HepG2 (cell line): Measurements from ENCODE around the gene CAPN10. TPM values are rescaled to one million over a fixed set of nuclear protein-coding genes. Genes with fewer than 3 reads are reported as not detected.

Experiments
- ATAC-seq: fragments of 200-7000 bp; cut with Tn5 transposase; 3 replicates; pipeline ENCODE4 v1.9.1; 2020; ENCODE audit warnings: mild to moderate bottlenecking, moderate library complexity
- BruUV-seq: library from RNA; stranded (reverse); fragments of 400-500 nt; replicated peaks from 2 replicates; lab custom pipeline; 2021; lab: Mats Ljungman, UMichigan
- CTCF ChIA-PET: fragments of 300-600 bp; formaldehyde crosslinking; extraction: SDS; loops from one replicate; lab custom pipeline; 2021; ENCODE audit warnings: low total read pairs, inconsistent platforms, low intra/inter-chr PET ratio; lab: Yijun Ruan, JAX
- POLR2A ChIA-PET: fragments of 350-600 bp; sonication (Branson Sonifier 250); formaldehyde crosslinking; loops from one replicate; lab custom pipeline; 2020; ENCODE audit warnings: antibody characterized with exemption, inconsistent platforms; lab: Yijun Ruan, JAX
- DNase-seq: peaks from one replicate; pipeline ENCODE4 v3.0.0-alpha.2; 2015; ENCODE audit warnings: low spot score
- FAIRE-seq: peaks from 3 replicates; lab custom pipeline; 2011; peaks lifted over from hg19 to GRCh38; lab: Jason Lieb, UNC
- H2AFZ ChIP-seq: one replicate; pipeline ENCODE4 v1.6.1; 2011; ENCODE audit warnings: low read length, inconsistent platforms
- H3K27ac ChIP-seq: fragments of 300-600 bp; 3 replicates; pipeline ENCODE4 v1.8.0; 2011; ENCODE audit warnings: mixed run types, mild to moderate bottlenecking, mixed read lengths, low read length, inconsistent platforms; ENCODE audit not compliant: insufficient read depth; ENCODE audit errors: extremely low read length
- H3K27me3 ChIP-seq, 2 experiments: fragments of 200-600 bp in 1 of 2; 2 replicates in 1 of 2; 3 replicates in 1 of 2; pipeline versions ENCODE4 v1.6.0 to v1.8.0; 2011; ENCODE audit warnings: low read length in 2 of 2, mild to moderate bottlenecking in 2 of 2, moderate library complexity in 2 of 2, inconsistent platforms in 1 of 2; ENCODE audit not compliant: insufficient read depth in 2 of 2, control insufficient read depth in 1 of 2
- H3K36me3 ChIP-seq, 2 experiments: fragments of 200-600 bp in 1 of 2; replicated peaks in 1 of 2; 2 replicates in 1 of 2; 3 replicates in 1 of 2; pipeline versions ENCODE4 v1.5.1 to v1.8.0; 2011; ENCODE audit warnings: low read length in 2 of 2, inconsistent platforms in 1 of 2; ENCODE audit not compliant: insufficient read depth in 2 of 2, control insufficient read depth in 1 of 2
- H3K4me1 ChIP-seq: 2 replicates; pipeline ENCODE4 v1.5.1; 2012; ENCODE audit warnings: low read length, inconsistent platforms; ENCODE audit not compliant: insufficient read depth
- H3K4me2 ChIP-seq: 2 replicates; pipeline ENCODE4 v1.6.0; 2011; ENCODE audit warnings: low read depth, low read length, inconsistent platforms
- H3K4me3 ChIP-seq, 3 experiments: fragments of 200-600 bp in 1 of 3; sonication (generic), shearing (Covaris generic) in 1 of 3; replicated peaks in 1 of 3; 2 replicates each; pipeline ENCODE4 v1.5.1; 2011 to 2016; ENCODE audit warnings: low read length in 3 of 3, inconsistent platforms in 2 of 3, low read depth in 2 of 3, mild to moderate bottlenecking in 2 of 3, control low read depth in 1 of 3, mixed read lengths in 1 of 3; ENCODE audit not compliant: insufficient read depth in 1 of 3
- H3K79me2 ChIP-seq: one replicate; pipeline ENCODE4 v1.6.1; 2011; ENCODE audit warnings: low read length, inconsistent platforms; ENCODE audit not compliant: insufficient read depth
- H3K9ac ChIP-seq: 2 replicates; pipeline ENCODE4 v1.6.0; 2011; ENCODE audit warnings: mild to moderate bottlenecking, low read depth, low read length, inconsistent platforms; ENCODE audit not compliant: insufficient read depth
- H3K9me3 ChIP-seq: 2 replicates; pipeline ENCODE4 v1.5.1; 2012; ENCODE audit warnings: mild to moderate bottlenecking, low read length
- H4K20me1 ChIP-seq: 2 replicates; pipeline ENCODE4 v1.6.0; 2011; ENCODE audit warnings: inconsistent platforms, mild to moderate bottlenecking, low read length, moderate library complexity; ENCODE audit not compliant: insufficient read depth
- AGO2 ChIP-seq: fragments of 200-400 bp; formaldehyde crosslinking; optimal IDR thresholded peaks from 2 replicates; pipeline ENCODE3; 2017; ENCODE audit warnings: mild to moderate bottlenecking, low read depth, low read length, moderate library complexity
- FOSL2 ChIP-seq: sonication (generic); formaldehyde crosslinking; IDR thresholded peaks from 2 replicates; pipeline ENCODE4 v1.4.0; 2020; ENCODE audit warnings: missing genetic modification reagents
- ZNF615 ChIP-seq: sonication (generic); formaldehyde crosslinking; IDR thresholded peaks from 2 replicates; pipeline ENCODE4 v1.5.0; 2020; ENCODE audit warnings: mild to moderate bottlenecking, missing genetic modification reagents, borderline replicate concordance
- WGBS: methylation state at CpG from one replicate; pipeline ENCODE4 v1.1.6; 2017; ENCODE audit warnings: low lambda C conversion rate; 5-methylcytosine and 5-hydroxymethylcytosine counted together
- in situ Hi-C: cut with HindIII; loops from 2 replicates; pipeline ENCODE4 v1.10.0; 2017; ENCODE audit warnings: low pct_unique_long_range_greater_than_20kb; ENCODE audit not compliant: extremely low pct_ligation_motif_present
- intact Hi-C: fragments of 100-400 bp; cut with micrococcal nuclease; formaldehyde crosslinking; loops from one replicate; pipeline ENCODE4 v1.10.0; 2022; ENCODE audit not compliant: unreplicated experiment
- polyA plus RNA-seq, 8 experiments: library from polyadenylated mRNA; depleted of rRNA in 3 of 8; stranded (reverse) in 7 of 8; unstranded in 1 of 8; fragments of >200 nt; fragmentation: Illumina TruSeq in 4 of 8; extraction: Trizol in 4 of 8; gene quantifications; 2 replicates each; pipeline versions ENCODE4 v1.2.1 to v1.2.3, GENCODE V29; 2011 to 2016; ENCODE audit warnings: low read depth in 4 of 8, missing spikeins in 1 of 8, mixed read lengths in 1 of 8; ENCODE audit not compliant: insufficient read depth in 1 of 8
- total RNA-seq, 5 experiments: library from RNA; depleted of rRNA; stranded (reverse); fragments of >200 nt; fragmentation: Illumina TruSeq; extraction: Trizol; gene quantifications; 2 replicates each; pipeline ENCODE4 v1.2.3, GENCODE V29; 2016; ENCODE audit warnings: low read depth in 1 of 5
- TF ChIP-seq, protein P1 (sequence below): sonication (generic); formaldehyde crosslinking; conservative IDR thresholded peaks from 2 replicates; pipeline ENCODE4 v1.4.0; 2020; ENCODE audit warnings: mild to moderate bottlenecking, missing genetic modification reagents, moderate library complexity

Gene CAPN10
- total and polyA plus RNA-seq, 2 of the 13 experiments (the other 11 are each of a cell fraction or from before 2014, with no cell fraction given) = 27.6 to 32.4 TPM

DNA sequence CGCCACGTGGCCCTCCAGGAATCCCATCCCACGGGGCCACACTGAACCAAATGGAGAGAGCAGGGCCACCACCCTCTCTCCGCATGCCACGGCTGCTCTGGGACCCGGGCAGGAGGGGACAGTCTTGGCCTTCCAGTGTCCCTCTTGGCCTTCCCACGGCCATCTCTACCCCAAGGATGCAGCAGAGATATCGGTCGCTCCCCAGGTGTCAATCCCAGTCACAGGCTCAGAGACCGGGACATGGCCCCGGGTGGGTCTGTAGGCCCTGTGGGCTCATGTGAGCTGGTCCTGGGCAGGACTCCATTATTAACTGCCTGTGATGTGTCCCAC lies 15.3 kb downstream of the CAPN10 start (continued):
- TF ChIP-seq, protein P1, sequence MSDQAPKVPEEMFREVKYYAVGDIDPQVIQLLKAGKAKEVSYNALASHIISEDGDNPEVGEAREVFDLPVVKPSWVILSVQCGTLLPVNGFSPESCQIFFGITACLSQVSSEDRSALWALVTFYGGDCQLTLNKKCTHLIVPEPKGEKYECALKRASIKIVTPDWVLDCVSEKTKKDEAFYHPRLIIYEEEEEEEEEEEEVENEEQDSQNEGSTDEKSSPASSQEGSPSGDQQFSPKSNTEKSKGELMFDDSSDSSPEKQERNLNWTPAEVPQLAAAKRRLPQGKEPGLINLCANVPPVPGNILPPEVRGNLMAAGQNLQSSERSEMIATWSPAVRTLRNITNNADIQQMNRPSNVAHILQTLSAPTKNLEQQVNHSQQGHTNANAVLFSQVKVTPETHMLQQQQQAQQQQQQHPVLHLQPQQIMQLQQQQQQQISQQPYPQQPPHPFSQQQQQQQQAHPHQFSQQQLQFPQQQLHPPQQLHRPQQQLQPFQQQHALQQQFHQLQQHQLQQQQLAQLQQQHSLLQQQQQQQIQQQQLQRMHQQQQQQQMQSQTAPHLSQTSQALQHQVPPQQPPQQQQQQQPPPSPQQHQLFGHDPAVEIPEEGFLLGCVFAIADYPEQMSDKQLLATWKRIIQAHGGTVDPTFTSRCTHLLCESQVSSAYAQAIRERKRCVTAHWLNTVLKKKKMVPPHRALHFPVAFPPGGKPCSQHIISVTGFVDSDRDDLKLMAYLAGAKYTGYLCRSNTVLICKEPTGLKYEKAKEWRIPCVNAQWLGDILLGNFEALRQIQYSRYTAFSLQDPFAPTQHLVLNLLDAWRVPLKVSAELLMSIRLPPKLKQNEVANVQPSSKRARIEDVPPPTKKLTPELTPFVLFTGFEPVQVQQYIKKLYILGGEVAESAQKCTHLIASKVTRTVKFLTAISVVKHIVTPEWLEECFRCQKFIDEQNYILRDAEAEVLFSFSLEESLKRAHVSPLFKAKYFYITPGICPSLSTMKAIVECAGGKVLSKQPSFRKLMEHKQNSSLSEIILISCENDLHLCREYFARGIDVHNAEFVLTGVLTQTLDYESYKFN = no peak
- TF ChIP-seq FOSL2 (CRISPR knock-in tag) = no peak

DNA sequence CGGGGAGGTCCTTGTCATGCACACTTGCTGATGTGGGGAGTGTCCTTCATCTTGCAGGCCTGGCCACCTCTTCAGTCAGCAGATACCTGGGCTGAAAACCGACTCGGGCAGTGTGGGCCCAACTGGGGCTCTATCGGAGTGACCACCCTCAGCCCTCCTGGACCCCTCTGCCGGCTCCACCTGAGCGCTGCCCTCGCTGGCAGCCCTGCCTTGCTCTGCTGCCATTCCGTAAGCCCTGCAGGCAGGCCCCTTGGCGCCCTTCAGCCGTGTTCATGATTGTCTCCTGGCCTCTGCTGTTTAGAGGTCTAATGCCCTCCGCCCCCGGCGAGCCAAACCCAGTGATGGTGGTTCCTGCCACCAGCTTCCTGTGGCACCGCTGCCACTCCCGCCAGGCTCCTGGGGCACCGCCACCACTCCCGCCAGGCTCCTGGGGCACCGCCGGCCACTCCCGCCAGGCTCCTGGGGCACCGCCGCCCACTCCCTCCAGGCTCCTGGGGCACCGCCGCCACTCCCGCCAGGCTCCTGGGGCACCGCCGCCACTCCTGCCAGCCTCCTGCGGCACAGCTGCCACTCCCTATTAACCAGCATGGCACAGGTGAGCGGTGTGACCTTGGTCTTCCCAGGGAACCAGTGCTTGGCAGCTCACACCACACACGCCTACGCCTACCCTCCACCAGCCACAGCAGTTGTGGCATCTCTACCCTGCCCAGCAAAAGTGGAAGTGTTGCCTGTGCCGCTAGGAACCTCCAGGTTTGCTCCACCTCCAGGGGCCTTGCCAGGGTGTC lies 15.9 kb downstream of the CAPN10 start:
- DNase-seq (no peak), FAIRE-seq (no peak)
- H3K4me2 ChIP-seq = no peak overlapping the region
- in situ Hi-C loops = no loop called here
- 0 out of 2 replicates have a peak, but pooled peaks cover 4% of the 10 kb centered on the region for H4K20me1 ChIP-seq
- no peak overlapping the region for H3K4me3 ChIP-seq
- POLR2A ChIA-PET = interaction anchor here (9.7 kb wide), 1 partner anchor 15 kb away, joined by 147 read pairs; the partner anchor contains the start of gene CAPN10
- 94% methylated on average over 28 of the region's 32 CpGs for WGBS
- H2AFZ ChIP-seq = no peak overlapping the region
- peaks cover 59% of the 10 kb centered on the region for H3K4me1 ChIP-seq
- no peak overlapping the region for H3K27ac ChIP-seq
- no TSS peak for BruUV-seq
- TF ChIP-seq AGO2 = peak; percentile 20
- no peak for TF ChIP-seq ZNF615
- TF ChIP-seq, all 625 proteins: peak for 1
- intact Hi-C loops = loop anchor here (10.0 kb wide), 1 partner anchor 232 kb away; no protein-coding TSS in a partner anchor
- H3K79me2 ChIP-seq = peaks cover 22% of the 10 kb centered on the region
- peaks cover 4 to 8% of the 10 kb centered on the region in 2 experiments; a peak in 2 of 5 replicates for H3K36me3 ChIP-seq
- H3K9ac ChIP-seq = no peak overlapping the region
- no peaks in the 10 kb centered on the region for H3K9me3 ChIP-seq
- CTCF ChIA-PET = no interaction called here
- ATAC-seq = no peak
- H3K27me3 ChIP-seq = no peaks in the 10 kb centered on the region
